IMR-90 (cell line): ENCODE data around the gene AGO3. TPM values are rescaled to one million over a fixed set of nuclear protein-coding genes. Genes with fewer than 3 reads are reported as not detected.

Source experiments
- ATAC-seq: fragments of 200-7000 bp; cut with Tn5 transposase; 2 replicates; pipeline ENCODE4 v1.9.1; 2020; ENCODE audit warnings: low read depth, mild to moderate bottlenecking, moderate library complexity
- BruUV-seq: library from RNA; stranded (reverse); fragments of 400-500 nt; replicated peaks from 2 replicates; lab custom pipeline; 2021; lab: Mats Ljungman, UMichigan
- CTCF ChIA-PET: fragments of 300-600 bp; formaldehyde crosslinking; extraction: SDS; loops from one replicate; lab custom pipeline; 2021; ENCODE audit warnings: antibody characterized with exemption; lab: Yijun Ruan, JAX
- POLR2A ChIA-PET: fragments of 300-600 bp; sonication (Branson Sonifier 250); formaldehyde crosslinking; loops from one replicate; lab custom pipeline; 2022; ENCODE audit warnings: antibody characterized with exemption; ENCODE audit not compliant: unreplicated experiment; lab: Charles Lee
- DNase-seq: peaks from one replicate; pipeline ENCODE4 v3.0.0; 2013
- H2AFZ ChIP-seq: replicated peaks from 2 replicates; pipeline ENCODE3; 2013; ENCODE audit warnings: low read length, mild to moderate bottlenecking; ENCODE audit not compliant: poor library complexity
- H2AK5ac ChIP-seq: 2 replicates; pipeline ENCODE4 v1.6.1; 2013; ENCODE audit warnings: low read depth, low read length, inconsistent platforms
- H2AK9ac ChIP-seq: replicated peaks from 2 replicates; pipeline ENCODE3; 2013; ENCODE audit warnings: mild to moderate bottlenecking, low read depth, low read length, moderate library complexity; ENCODE audit not compliant: poor library complexity
- H2BK120ac ChIP-seq: 2 replicates; pipeline ENCODE4 v1.6.1; 2013; ENCODE audit warnings: low read depth, low read length, inconsistent platforms
- H2BK15ac ChIP-seq: 3 replicates; pipeline ENCODE4 v1.6.1; 2013; ENCODE audit warnings: low read depth, low read length, inconsistent platforms
- H2BK20ac ChIP-seq: 2 replicates; pipeline ENCODE4 v1.6.1; 2013; ENCODE audit warnings: low read depth, mild to moderate bottlenecking, inconsistent platforms, low read length, moderate library complexity
- H2BK5ac ChIP-seq: 2 replicates; pipeline ENCODE4 v1.6.1; 2013; ENCODE audit warnings: mild to moderate bottlenecking, low read depth, low read length, inconsistent platforms; ENCODE audit not compliant: poor library complexity, severe bottlenecking
- H3K14ac ChIP-seq: replicated peaks from 2 replicates; pipeline ENCODE4 v1.6.1; 2013; ENCODE audit warnings: low read depth, low read length, inconsistent platforms
- H3K18ac ChIP-seq: 2 replicates; pipeline ENCODE4 v1.6.1; 2013; ENCODE audit warnings: low read depth, low read length, control low read depth
- H3K23ac ChIP-seq: 2 replicates; pipeline ENCODE4 v1.6.1; 2013; ENCODE audit warnings: low read depth, low read length, inconsistent platforms
- H3K27ac ChIP-seq: 2 replicates; pipeline ENCODE4 v1.5.1; 2013; ENCODE audit warnings: mild to moderate bottlenecking, control low read depth, low read length; ENCODE audit not compliant: insufficient read depth
- H3K27me3 ChIP-seq: 2 replicates; pipeline ENCODE4 v1.6.1; 2013; ENCODE audit warnings: low read length; ENCODE audit not compliant: control insufficient read depth, insufficient read depth
- H3K36me3 ChIP-seq: 2 replicates; pipeline ENCODE4 v1.6.1; 2013; ENCODE audit warnings: low read length, mixed read lengths; ENCODE audit not compliant: control insufficient read depth, insufficient read depth
- H3K4ac ChIP-seq: 2 replicates; pipeline ENCODE4 v1.6.1; 2013; ENCODE audit warnings: low read depth, low read length, inconsistent platforms
- H3K4me1 ChIP-seq: 2 replicates; pipeline ENCODE4 v1.6.1; 2013; ENCODE audit warnings: low read length, mixed read lengths; ENCODE audit not compliant: control insufficient read depth, insufficient read depth
- H3K4me2 ChIP-seq: 2 replicates; pipeline ENCODE4 v1.6.1; 2013; ENCODE audit warnings: low read depth, mild to moderate bottlenecking, control low read depth, low read length, moderate library complexity
- H3K4me3 ChIP-seq: 2 replicates; pipeline ENCODE4 v1.5.1; 2013; ENCODE audit warnings: low read depth, mild to moderate bottlenecking, control low read depth, low read length, moderate library complexity; ENCODE audit not compliant: insufficient read depth
- H3K56ac ChIP-seq: 2 replicates; pipeline ENCODE4 v1.6.1; 2013; ENCODE audit warnings: low read length, inconsistent platforms; ENCODE audit not compliant: insufficient read depth; ENCODE audit errors: extremely low read depth
- H3K79me1 ChIP-seq, 2 experiments: 2 replicates each; pipeline ENCODE4 v1.6.1; 2013; ENCODE audit warnings: low read length in 2 of 2, inconsistent platforms in 1 of 2, low read depth in 1 of 2
- H3K9ac ChIP-seq: 2 replicates; pipeline ENCODE4 v1.6.1; 2013; ENCODE audit warnings: low read depth, low read length, control low read depth
- H3K9me1 ChIP-seq: 2 replicates; pipeline ENCODE4 v1.6.1; 2013; ENCODE audit warnings: low read length, inconsistent platforms; ENCODE audit not compliant: insufficient read depth
- H3K9me3 ChIP-seq: 2 replicates; pipeline ENCODE4 v1.6.1; 2013; ENCODE audit warnings: low read length; ENCODE audit not compliant: control insufficient read depth, insufficient read depth
- H4K20me1 ChIP-seq: 2 replicates; pipeline ENCODE4 v1.6.1; 2013; ENCODE audit warnings: low read length, inconsistent platforms; ENCODE audit not compliant: insufficient read depth
- H4K5ac ChIP-seq: 2 replicates; pipeline ENCODE4 v1.6.1; 2013; ENCODE audit warnings: mild to moderate bottlenecking, low read depth, low read length, control low read depth
- H4K8ac ChIP-seq, 2 experiments: 2 replicates each; pipeline ENCODE4 v1.6.1; 2013; ENCODE audit warnings: low read depth in 2 of 2, low read length in 2 of 2, control low read depth in 1 of 2, inconsistent platforms in 1 of 2
- H4K91ac ChIP-seq: 2 replicates; pipeline ENCODE4 v1.6.1; 2013; ENCODE audit warnings: low read depth, low read length, inconsistent platforms; ENCODE audit not compliant: insufficient read depth
- CEBPB ChIP-seq: IDR thresholded peaks from 2 replicates; pipeline ENCODE4 v1.6.1; 2012; ENCODE audit warnings: low read depth, low read length, improper control_type of control experiment
- CHD1 ChIP-seq: IDR thresholded peaks from 2 replicates; pipeline ENCODE4 v1.6.1; 2012; ENCODE audit warnings: low read depth, low read length, improper control_type of control experiment
- MAFK ChIP-seq: IDR thresholded peaks from 2 replicates; pipeline ENCODE4 v1.6.1; 2012; ENCODE audit warnings: low read depth, low read length, improper control_type of control experiment
- MXI1 ChIP-seq: IDR thresholded peaks from 2 replicates; pipeline ENCODE4 v1.6.1; 2012; ENCODE audit warnings: low read depth, mild to moderate bottlenecking, low read length, moderate library complexity, borderline replicate concordance
- NFE2L2 ChIP-seq: fragments of 150-350 bp; IDR thresholded peaks from 2 replicates; pipeline ENCODE4 v1.6.1; 2016; ENCODE audit warnings: low read depth, mild to moderate bottlenecking, low read length
- POLR2A ChIP-seq: IDR thresholded peaks from 2 replicates; pipeline ENCODE4 v1.6.1; 2012; ENCODE audit warnings: mild to moderate bottlenecking, low read depth, low read length
- RCOR1 ChIP-seq: IDR thresholded peaks from 2 replicates; pipeline ENCODE4 v1.6.1; 2012; ENCODE audit warnings: mild to moderate bottlenecking, low read length, improper control_type of control experiment; ENCODE audit not compliant: insufficient replicate concordance
- WGBS, 2 experiments: methylation state at CpG; one replicate each; pipeline versions ENCODE4 v1.1.5 to v1.1.7; 2013; ENCODE audit warnings: missing lambda C conversion rate in 2 of 2; ENCODE audit not compliant: insufficient read length in 1 of 2; ENCODE audit errors: extremely low coverage in 2 of 2; 5-methylcytosine and 5-hydroxymethylcytosine counted together
- dilution Hi-C: fragments of 300-500 bp; cut with HindIII; formaldehyde crosslinking; loops from one replicate; pipeline ENCODE4 v1.14.3; 2018; ENCODE audit warnings: low sequenced_read_pairs; ENCODE audit not compliant: unreplicated experiment
- in situ Hi-C: fragments of 300-500 bp; cut with MboI; formaldehyde crosslinking; loops from 3 replicates; pipeline ENCODE4 v1.14.3; 2019; ENCODE audit warnings: low sequenced_read_pairs, inconsistent platforms, mixed read lengths
- intact Hi-C: fragments of 100-400 bp; cut with micrococcal nuclease; formaldehyde crosslinking; loops from 2 replicates; pipeline ENCODE4 v1.10.0; 2022
- polyA plus RNA-seq, 3 experiments: library from polyadenylated mRNA; depleted of rRNA; stranded (reverse); fragments of >200 nt; gene quantifications; 2 replicates each; pipeline ENCODE4 v1.2.3, GENCODE V29; 2012; ENCODE audit warnings: low replicate concordance in 1 of 3
- total RNA-seq: library from RNA; depleted of rRNA; stranded (reverse); fragments of >200 nt; gene quantifications from 2 replicates; pipeline ENCODE4 v1.2.3, GENCODE V29; 2012
- TF ChIP-seq, protein P1 (sequence below): fragments of 150-350 bp; IDR thresholded peaks from 2 replicates; pipeline ENCODE4 v1.6.1; 2016; ENCODE audit warnings: low read depth, mild to moderate bottlenecking, low read length, moderate library complexity, borderline replicate concordance

Gene AGO3
- total and polyA plus RNA-seq, 2 of the 4 experiments (the other 2 are of a cell fraction): 8.9 to 25.6 TPM

DNA sequence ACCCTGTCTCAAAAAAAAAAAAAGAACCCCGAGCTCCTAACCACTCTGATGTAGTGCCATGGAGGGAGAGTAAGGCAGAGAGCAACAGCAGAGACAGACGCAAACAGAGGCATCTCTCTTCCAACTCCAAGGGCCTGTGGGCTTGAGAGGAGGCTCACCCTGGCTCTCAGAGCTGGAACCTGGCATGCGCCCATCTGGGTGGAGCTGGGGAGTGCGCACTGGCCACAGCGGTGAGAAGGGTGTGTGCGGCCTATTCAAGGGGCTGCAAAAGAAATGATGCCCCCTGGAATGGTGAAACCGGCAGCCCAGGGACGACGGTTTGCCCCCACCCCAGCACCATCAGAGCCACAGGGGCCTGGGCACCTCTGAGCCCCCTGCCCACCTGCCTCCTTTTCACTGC is 176.5 kb downstream of the AGO3 start:
- dilution Hi-C loops (no loop called here), intact Hi-C loops (loop anchor here (10.0 kb wide), 1 partner anchor 107 kb away; no protein-coding TSS in a partner anchor), in situ Hi-C loops (loop anchor here (5.0 to 25.0 kb wide), 2 partner anchors 180 to 305 kb away; no protein-coding TSS in a partner anchor)
- Histone ChIP-seq H3K9me3 (no peaks in the 10 kb centered on the region), H2AK5ac (no peak overlapping the region), H3K36me3 (no peaks in the 10 kb centered on the region), H3K9me1 (peaks cover 3% of the 10 kb centered on the region; the same call in 1 of the 2 replicates), H3K56ac (no peak overlapping the region), H4K91ac (no peak overlapping the region), H2BK20ac (no peak overlapping the region), H3K4me3 (no peak overlapping the region), H2BK120ac (no peak overlapping the region), H4K8ac (no peak overlapping the region), H2BK5ac (no peak overlapping the region), H2AFZ (no peak overlapping the region), H3K9ac (no peak overlapping the region), H3K4me1 (peaks cover 2% of the 10 kb centered on the region), H2AK9ac (no peak overlapping the region), H4K5ac (no peak overlapping the region), H3K79me1 (no peaks in the 10 kb centered on the region), H3K23ac (no peak overlapping the region), H2BK15ac (no peak overlapping the region), H3K27ac (no peak overlapping the region), H4K20me1 (no peaks in the 10 kb centered on the region), H3K14ac (no peak overlapping the region), H3K4me2 (no peak overlapping the region), H3K4ac (no peak overlapping the region), H3K27me3 (no peaks in the 10 kb centered on the region), H3K18ac (no peak overlapping the region)
- DNase-seq (no peak), ATAC-seq (no peak)
- ChIA-PET CTCF (interaction anchor here (1.8 kb wide), 1 partner anchor 27 kb away, joined by 6 read pairs; no protein-coding TSS in a partner anchor), POLR2A (no interaction called here)
- WGBS, 2 experiments: 100% methylated on average over 4 of the region's 9 CpGs; no CpG with 5 or more reads in 1 of the 2 experiments
- TF ChIP-seq MAFK (no peak), MXI1 (no peak), POLR2A (no peak), CEBPB (no peak), CHD1 (no peak), RCOR1 (no peak), NFE2L2 (no peak)
- TF ChIP-seq, protein P1, sequence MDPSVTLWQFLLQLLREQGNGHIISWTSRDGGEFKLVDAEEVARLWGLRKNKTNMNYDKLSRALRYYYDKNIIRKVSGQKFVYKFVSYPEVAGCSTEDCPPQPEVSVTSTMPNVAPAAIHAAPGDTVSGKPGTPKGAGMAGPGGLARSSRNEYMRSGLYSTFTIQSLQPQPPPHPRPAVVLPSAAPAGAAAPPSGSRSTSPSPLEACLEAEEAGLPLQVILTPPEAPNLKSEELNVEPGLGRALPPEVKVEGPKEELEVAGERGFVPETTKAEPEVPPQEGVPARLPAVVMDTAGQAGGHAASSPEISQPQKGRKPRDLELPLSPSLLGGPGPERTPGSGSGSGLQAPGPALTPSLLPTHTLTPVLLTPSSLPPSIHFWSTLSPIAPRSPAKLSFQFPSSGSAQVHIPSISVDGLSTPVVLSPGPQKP: no peak
- BruUV-seq: no TSS peak
